C4-2B (cell line): ENCODE results near the gene OPN4.

Source experiments
- ZFX ChIP-seq: fragments of 450-650 bp; IDR thresholded peaks from 2 replicates; pipeline ENCODE4 v1.6.1; 2017
- TF ChIP-seq, protein P1 (sequence below): fragments of 450-650 bp; conservative IDR thresholded peaks from 2 replicates; pipeline ENCODE4 v1.5.1; 2017; ENCODE audit warnings: mild to moderate bottlenecking

DNA sequence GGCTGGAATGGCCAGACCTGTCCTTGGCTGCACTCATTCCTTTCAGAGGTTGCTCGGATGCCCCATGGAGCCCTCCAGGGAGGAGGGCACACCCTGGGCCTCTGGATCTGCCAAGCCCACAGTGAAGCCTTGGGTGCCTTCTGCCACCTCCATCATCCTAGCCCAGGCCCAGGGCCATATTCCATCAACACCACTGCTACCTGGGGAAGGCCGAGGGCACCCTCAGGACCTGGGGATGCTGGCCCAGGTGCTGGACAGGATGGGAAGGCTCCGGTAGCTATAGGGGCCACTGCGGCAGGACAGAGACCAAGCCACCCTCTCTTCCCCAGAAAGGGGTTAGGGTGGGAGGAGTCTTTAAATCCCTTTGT is 810 bp downstream of the OPN4 start:
- TF ChIP-seq, protein P1, sequence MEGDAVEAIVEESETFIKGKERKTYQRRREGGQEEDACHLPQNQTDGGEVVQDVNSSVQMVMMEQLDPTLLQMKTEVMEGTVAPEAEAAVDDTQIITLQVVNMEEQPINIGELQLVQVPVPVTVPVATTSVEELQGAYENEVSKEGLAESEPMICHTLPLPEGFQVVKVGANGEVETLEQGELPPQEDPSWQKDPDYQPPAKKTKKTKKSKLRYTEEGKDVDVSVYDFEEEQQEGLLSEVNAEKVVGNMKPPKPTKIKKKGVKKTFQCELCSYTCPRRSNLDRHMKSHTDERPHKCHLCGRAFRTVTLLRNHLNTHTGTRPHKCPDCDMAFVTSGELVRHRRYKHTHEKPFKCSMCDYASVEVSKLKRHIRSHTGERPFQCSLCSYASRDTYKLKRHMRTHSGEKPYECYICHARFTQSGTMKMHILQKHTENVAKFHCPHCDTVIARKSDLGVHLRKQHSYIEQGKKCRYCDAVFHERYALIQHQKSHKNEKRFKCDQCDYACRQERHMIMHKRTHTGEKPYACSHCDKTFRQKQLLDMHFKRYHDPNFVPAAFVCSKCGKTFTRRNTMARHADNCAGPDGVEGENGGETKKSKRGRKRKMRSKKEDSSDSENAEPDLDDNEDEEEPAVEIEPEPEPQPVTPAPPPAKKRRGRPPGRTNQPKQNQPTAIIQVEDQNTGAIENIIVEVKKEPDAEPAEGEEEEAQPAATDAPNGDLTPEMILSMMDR: no peak
- TF ChIP-seq ZFX: no peak
